ENCODE measurements around the gene SREBF2. TPM values are rescaled to one million over a fixed set of nuclear protein-coding genes. Genes with fewer than 3 reads are reported as not detected.
"Not testable (repeated sequence)": the region's sequence is repeated elsewhere in the genome, so short reads cannot be mapped to it uniquely, and the experiment has no call there.

Gene SREBF2
- total RNA-seq, 3 donors from 2014 or later (not counting 1 experiment from before 2014, with no cell fraction given) = 101 to 106 (median 105) TPM

GRCh38 chr22:41862530-41863266 is 29.8 kb downstream of the SREBF2 start:
- Mint-ChIP-seq H3K36me3 (no peaks in the 10 kb centered on the region), H3K4me1 (peaks cover 41 to 52% of the 10 kb centered on the region in 2 donors), H3K4me3 (no peak overlapping the region), H3K27ac (peak overlapping the region; percentile 56 to 64), H3K27me3 (ENCODE audit: low read depth in 2 of 2) (no peaks in the 10 kb centered on the region), H3K9me3 (no peaks in the 10 kb centered on the region)
- Histone ChIP-seq H3K36me3 (ENCODE audit: control insufficient read depth, insufficient read depth, low read length) (peaks cover 7% of the 10 kb centered on the region), H3K27ac (ENCODE audit: low read length) (peak overlapping the region; percentile 81), H3K9me3 (ENCODE audit: control insufficient read depth, insufficient read depth, low read length) (no peaks in the 10 kb centered on the region), H3K4me1 (ENCODE audit: control insufficient read depth, insufficient read depth, low read length) (peaks cover 24% of the 10 kb centered on the region), H3K27me3 (ENCODE audit: control insufficient read depth, insufficient read depth, low read length) (no peaks in the 10 kb centered on the region), H3K4me3 (ENCODE audit: low read length) (no peak overlapping the region)
- ATAC-seq (no peak), DNase-seq (peak in 1 of 2 donors; percentile 36)
- no peak for TF ChIP-seq CTCF (IDR thresholded peaks at IDR 0.05)
- intact Hi-C loops (cut with micrococcal nuclease) = no loop called here
- WGBS (ENCODE audit: insufficient coverage) = 46% methylated on average over 9 of the region's 11 CpGs

DNA sequence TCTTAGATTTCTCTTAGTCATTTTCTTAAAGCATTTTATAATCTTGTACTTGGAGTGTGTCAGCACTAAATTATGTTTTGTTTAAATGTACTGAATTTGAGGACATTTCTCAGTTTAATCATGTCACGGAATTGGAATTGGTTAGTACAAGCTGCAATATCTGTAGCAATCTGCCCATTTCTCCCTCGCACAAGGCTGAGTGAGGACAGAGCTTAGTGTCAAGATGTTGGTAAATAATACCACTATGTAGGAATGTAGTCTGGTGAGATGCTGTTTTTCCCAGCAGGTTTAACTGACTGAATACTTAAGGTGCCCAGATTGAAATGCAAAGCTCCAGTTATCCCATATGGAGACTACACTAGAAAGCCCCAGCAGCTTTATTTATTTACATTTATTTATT is 30.6 kb downstream of the SREBF2 start:
- H3K27me3 ChIP-seq (ENCODE audit: control insufficient read depth, insufficient read depth, low read length) = no peaks in the 10 kb centered on the region

DNA sequence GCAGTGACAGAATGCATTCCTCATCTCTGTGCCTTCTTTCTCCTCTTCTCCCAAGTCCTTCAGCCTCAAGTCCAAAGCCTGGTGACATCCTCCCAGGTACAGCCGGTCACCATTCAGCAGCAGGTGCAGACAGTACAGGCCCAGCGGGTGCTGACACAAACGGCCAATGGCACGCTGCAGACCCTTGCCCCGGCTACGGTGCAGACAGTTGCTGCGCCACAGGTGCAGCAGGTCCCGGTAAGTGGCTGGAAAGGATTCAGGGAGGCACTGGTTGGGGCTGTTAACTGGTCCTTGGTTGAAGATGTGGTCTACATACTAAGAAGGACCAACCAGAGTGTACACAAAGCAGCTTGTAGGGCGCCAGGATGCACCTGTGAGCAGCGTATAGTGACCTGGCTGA is 35.7 kb downstream of the SREBF2 start:
- Mint-ChIP-seq H3K27ac (no peak overlapping the region), H3K4me3 (no peak overlapping the region), H3K9me3 (no peaks in the 10 kb centered on the region), H3K36me3 (no peaks in the 10 kb centered on the region), H3K4me1 (peaks cover 8 to 22% of the 10 kb centered on the region in 2 donors), H3K27me3 (ENCODE audit: low read depth in 2 of 2) (no peaks in the 10 kb centered on the region)
- DNase-seq = no peak
- 96% methylated on average over 10 of the region's 10 CpGs for WGBS (ENCODE audit: insufficient coverage)
- intact Hi-C loops (cut with micrococcal nuclease) = no loop called here
- no peak overlapping the region for H3K4me3 ChIP-seq (ENCODE audit: low read length)
- TF ChIP-seq CTCF (IDR thresholded peaks at IDR 0.05) = no peak
- H3K4me1 ChIP-seq (ENCODE audit: control insufficient read depth, insufficient read depth, low read length) = peaks cover 11% of the 10 kb centered on the region
- H3K27me3 ChIP-seq (ENCODE audit: control insufficient read depth, insufficient read depth, low read length) = no peaks in the 10 kb centered on the region
- ATAC-seq = no peak
- no peak overlapping the region for H3K27ac ChIP-seq (ENCODE audit: low read length)
- peaks cover 34% of the 10 kb centered on the region for H3K36me3 ChIP-seq (ENCODE audit: control insufficient read depth, insufficient read depth, low read length)
- H3K9me3 ChIP-seq (ENCODE audit: control insufficient read depth, insufficient read depth, low read length) = no peaks in the 10 kb centered on the region

More for the DNA sequence above, 30.6 kb downstream of the SREBF2 start:
- H3K27me3 Mint-ChIP-seq (ENCODE audit: low read depth in 2 of 2) = no peaks in the 10 kb centered on the region
- no peaks in the 10 kb centered on the region for H3K9me3 Mint-ChIP-seq
- H3K27ac Mint-ChIP-seq = peak overlapping the region; percentile 56 to 64
- Histone ChIP-seq H3K36me3 (ENCODE audit: control insufficient read depth, insufficient read depth, low read length) (peaks cover 14% of the 10 kb centered on the region), H3K27ac (ENCODE audit: low read length) (peak overlapping the region; percentile 81), H3K9me3 (ENCODE audit: control insufficient read depth, insufficient read depth, low read length) (no peaks in the 10 kb centered on the region), H3K4me1 (ENCODE audit: control insufficient read depth, insufficient read depth, low read length) (peaks cover 20% of the 10 kb centered on the region), H3K4me3 (ENCODE audit: low read length) (no peak overlapping the region)
- intact Hi-C loops (cut with micrococcal nuclease) = no loop called here
- ATAC-seq = no peak
- WGBS (ENCODE audit: insufficient coverage) = 96% methylated on average over 2 of the region's 2 CpGs
- no peak for DNase-seq
- peaks cover 34 to 44% of the 10 kb centered on the region in 2 donors for H3K4me1 Mint-ChIP-seq
- no peak overlapping the region for H3K4me3 Mint-ChIP-seq
- TF ChIP-seq CTCF (IDR thresholded peaks at IDR 0.05) = no peak
- no peaks in the 10 kb centered on the region for H3K36me3 Mint-ChIP-seq

DNA sequence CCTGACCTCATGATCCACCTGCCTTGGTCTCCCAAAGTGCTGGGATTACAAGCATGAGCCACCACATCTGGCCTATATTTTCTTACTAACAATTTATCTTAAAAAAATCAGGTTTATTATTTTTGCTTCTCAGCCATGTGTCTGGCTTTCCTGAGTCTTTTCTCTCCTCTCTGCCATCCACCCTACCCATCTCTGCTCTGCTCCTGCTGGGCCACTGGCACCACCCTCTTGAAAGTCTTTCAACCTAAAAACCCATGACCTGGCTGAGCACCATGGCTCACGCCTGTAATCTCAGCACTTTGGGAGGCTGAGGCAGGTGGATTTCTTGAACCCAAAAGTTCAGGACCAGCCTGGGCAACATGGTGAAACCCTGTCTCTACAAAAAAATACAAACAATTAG is 37.2 kb downstream of the SREBF2 start:
- H3K27ac Mint-ChIP-seq; H3K27me3 ChIP-seq (ENCODE audit: control insufficient read depth, insufficient read depth, low read length); H3K9me3 ChIP-seq (ENCODE audit: control insufficient read depth, insufficient read depth, low read length); H3K4me3 ChIP-seq (ENCODE audit: low read length); ATAC-seq; H3K27me3 Mint-ChIP-seq (ENCODE audit: low read depth in 2 of 2); DNase-seq; H3K36me3 Mint-ChIP-seq; H3K9me3 Mint-ChIP-seq; intact Hi-C loops (cut with micrococcal nuclease); H3K4me3 Mint-ChIP-seq; H3K27ac ChIP-seq (ENCODE audit: low read length): not testable (repeated sequence)
- Histone ChIP-seq H3K36me3 (ENCODE audit: control insufficient read depth, insufficient read depth, low read length) (peaks cover 45% of the 10 kb centered on the region), H3K4me1 (ENCODE audit: control insufficient read depth, insufficient read depth, low read length) (peaks cover 14% of the 10 kb centered on the region)
- peaks cover 3 to 22% of the 10 kb centered on the region in 2 donors for H3K4me1 Mint-ChIP-seq
- 94% methylated on average over 1 of the region's 1 CpG for WGBS (ENCODE audit: insufficient coverage)

All from natural killer cell (primary cell).